BE2C (cell line): ENCODE data around the gene C1orf167.
A peak's percentile ranks its signal among the peaks of the same experiment; 100 is the strongest.

Experiments
- DNase-seq: peaks from one replicate; pipeline ENCODE4 v3.0.0-alpha.2; 2020
- H3K27me3 ChIP-seq: fragments of 250-450 bp; sonication (Bioruptor Pico); 2 replicates; pipeline ENCODE4 v1.5.1; 2020; ENCODE audit warnings: mild to moderate bottlenecking
- H3K36me3 ChIP-seq: fragments of 250-450 bp; sonication (Bioruptor Pico); 2 replicates; pipeline ENCODE4 v1.5.1; 2020; ENCODE audit warnings: mild to moderate bottlenecking
- H3K4me1 ChIP-seq: fragments of 250-450 bp; sonication (Bioruptor Pico); 2 replicates; pipeline ENCODE4 v1.5.1; 2020
- H3K4me3 ChIP-seq: 2 replicates; pipeline ENCODE4 v1.5.1; 2011; ENCODE audit warnings: low read depth, low read length
- H3K9me3 ChIP-seq: fragments of 250-450 bp; sonication (Bioruptor Pico); 2 replicates; pipeline ENCODE4 v1.5.1; 2020
- CTCF ChIP-seq: IDR thresholded peaks from 2 replicates; pipeline ENCODE4 v1.5.1; 2012; ENCODE audit warnings: mild to moderate bottlenecking, low read depth, low read length

The C1orf167 gene

GRCh38 chr1:11807133-11807532 lies 45.1 kb downstream of the C1orf167 start:
- no peak for TF ChIP-seq CTCF
- H3K4me1 ChIP-seq: 0 out of 2 replicates have a peak, but pooled peaks cover 3% of the 10 kb centered on the region
- H3K4me3 ChIP-seq: peak overlapping the region; percentile 75
- H3K9me3 ChIP-seq: no peaks in the 10 kb centered on the region
- H3K27me3 ChIP-seq: no peaks in the 10 kb centered on the region
- no peak for DNase-seq
- H3K36me3 ChIP-seq: 0 out of 2 replicates have a peak, but pooled peaks cover 3% of the 10 kb centered on the region

DNA sequence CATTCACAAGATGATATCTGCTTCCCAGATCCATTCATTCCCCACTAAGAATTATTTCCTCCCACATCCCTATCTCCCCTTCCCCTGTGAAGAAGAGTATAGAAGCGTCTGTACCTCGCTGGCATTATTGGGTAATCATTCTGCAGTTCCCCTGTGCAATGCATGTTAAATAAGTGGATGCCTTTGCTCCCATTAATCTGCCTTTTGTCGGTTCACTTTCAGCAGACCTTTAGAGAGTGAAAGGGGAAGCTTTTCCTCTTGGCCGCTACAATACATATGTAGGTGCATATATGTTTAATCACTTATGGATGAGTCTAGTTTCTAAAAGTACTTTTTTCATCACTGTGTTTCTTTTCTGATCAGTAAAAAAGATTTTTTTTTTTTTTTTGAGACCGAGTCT lies 51.0 kb downstream of the C1orf167 start:
- no peak for TF ChIP-seq CTCF
- H3K27me3 ChIP-seq: no peaks in the 10 kb centered on the region
- DNase-seq: no peak
- H3K36me3 ChIP-seq: 0 out of 2 replicates have a peak, but pooled peaks cover 3% of the 10 kb centered on the region
- no peaks in the 10 kb centered on the region for H3K9me3 ChIP-seq
- H3K4me1 ChIP-seq: no peaks in the 10 kb centered on the region
- no peak overlapping the region for H3K4me3 ChIP-seq

- no peak for TF ChIP-seq CTCF
- H3K4me1 ChIP-seq: no peaks in the 10 kb centered on the region
- H3K27me3 ChIP-seq: no peaks in the 10 kb centered on the region
- no peak overlapping the region for H3K4me3 ChIP-seq
- no peak for DNase-seq
- no peaks in the 10 kb centered on the region for H3K9me3 ChIP-seq
- no peaks in the 10 kb centered on the region for H3K36me3 ChIP-seq
Observed at GRCh38 chr1:11817192-11817591, 55.2 kb downstream of the C1orf167 start.

DNA sequence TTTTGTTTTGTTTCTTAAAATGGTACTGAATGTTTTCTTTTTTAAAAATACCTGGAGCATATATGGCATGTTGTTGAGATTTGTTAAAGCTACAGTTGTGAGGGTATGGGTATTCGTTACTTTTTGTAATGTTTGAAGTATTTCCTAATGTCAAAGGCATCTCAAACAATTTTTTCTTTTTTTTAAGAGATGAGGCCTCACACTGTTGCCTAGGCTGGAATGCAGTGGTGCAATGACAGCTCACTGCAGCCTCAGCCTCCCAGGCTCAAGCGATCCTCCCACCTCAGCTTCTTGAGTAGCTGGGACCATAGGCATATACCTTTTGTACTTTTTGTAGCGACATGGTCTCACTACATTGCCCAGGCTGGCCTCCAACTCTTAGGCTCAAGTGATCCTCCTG lies 60.1 kb downstream of the C1orf167 start:
- no peaks in the 10 kb centered on the region for H3K4me1 ChIP-seq
- H3K36me3 ChIP-seq: no peaks in the 10 kb centered on the region
- no peak overlapping the region for H3K4me3 ChIP-seq
- H3K27me3 ChIP-seq: no peaks in the 10 kb centered on the region
- TF ChIP-seq CTCF: no peak
- no peaks in the 10 kb centered on the region for H3K9me3 ChIP-seq
- DNase-seq: no peak

- no peak for DNase-seq
- Histone ChIP-seq H3K4me1 (no peaks in the 10 kb centered on the region), H3K27me3 (no peaks in the 10 kb centered on the region), H3K36me3 (no peaks in the 10 kb centered on the region), H3K9me3 (no peaks in the 10 kb centered on the region), H3K4me3 (no peak overlapping the region)
- TF ChIP-seq CTCF: no peak
Observed at GRCh38 chr1:11823366-11824137, 61.6 kb downstream of the C1orf167 start.

DNA sequence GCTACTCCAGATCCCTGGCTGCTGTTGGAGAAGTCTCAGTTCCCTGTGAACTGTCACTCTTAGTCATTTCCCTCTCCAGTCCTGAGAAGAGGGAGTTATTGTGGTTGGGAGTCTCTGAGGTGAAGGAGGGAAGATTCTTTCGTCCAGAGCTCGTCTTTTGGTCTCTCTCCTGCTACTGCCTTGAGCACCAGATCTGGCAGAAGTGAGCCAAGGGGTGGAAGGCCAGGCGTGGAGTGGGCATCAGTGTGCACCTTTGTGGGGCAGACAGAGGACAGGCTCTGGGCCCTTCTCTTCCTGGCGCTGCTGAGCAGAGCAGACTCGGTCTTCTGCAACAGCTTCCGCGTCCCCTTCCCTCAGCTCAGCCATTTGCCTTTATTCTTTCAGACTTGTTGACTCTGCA lies 63.1 kb downstream of the C1orf167 start:
- no peaks in the 10 kb centered on the region for H3K4me1 ChIP-seq
- H3K4me3 ChIP-seq: no peak overlapping the region
- no peaks in the 10 kb centered on the region for H3K36me3 ChIP-seq
- no peaks in the 10 kb centered on the region for H3K27me3 ChIP-seq
- DNase-seq: no peak
- TF ChIP-seq CTCF: no peak
- H3K9me3 ChIP-seq: no peaks in the 10 kb centered on the region
